Activated B cell treated with CpG ODN at 0.5 μM for 24 hours (primary cell): ENCODE measurements around the gene RIMS1. TPM values are rescaled to one million over a fixed set of nuclear protein-coding genes. Genes with fewer than 3 reads are reported as not detected.

Experiments used
- ATAC-seq: fragments of 200-7000 bp; cut with Tn5 transposase; one replicate; pipeline ENCODE4 v1.10.0; 2021; ENCODE audit warnings: low read depth, mild to moderate bottlenecking, moderate library complexity
- CTCF ChIA-PET: fragments of 350-600 bp; sonication (Branson Sonifier 250); formaldehyde crosslinking; loops from one replicate; lab custom pipeline; 2021; ENCODE audit warnings: antibody characterized with exemption; lab: Charles Lee
- POLR2A ChIA-PET: fragments of 350-600 bp; sonication (Branson Sonifier 250); formaldehyde crosslinking; loops from one replicate; lab custom pipeline; 2021; ENCODE audit warnings: antibody characterized with exemption; lab: Charles Lee
- DNase-seq: peaks from one replicate; pipeline ENCODE4 v3.0.0; 2022
- H3K27ac Mint-ChIP-seq: one replicate; pipeline ENCODE4 v1.8.0; 2020; ENCODE audit warnings: mixed read lengths
- H3K27me3 Mint-ChIP-seq: one replicate; pipeline ENCODE4 v1.8.0; 2021; ENCODE audit warnings: mixed read lengths
- H3K36me3 Mint-ChIP-seq: one replicate; pipeline ENCODE4 v1.8.0; 2021; ENCODE audit warnings: low read depth, mixed read lengths
- H3K4me1 Mint-ChIP-seq: one replicate; pipeline ENCODE4 v1.8.0; 2021; ENCODE audit warnings: mixed read lengths
- H3K4me3 Mint-ChIP-seq: one replicate; pipeline ENCODE4 v1.8.0; 2020; ENCODE audit warnings: mild to moderate bottlenecking, mixed read lengths
- H3K9me3 Mint-ChIP-seq: one replicate; pipeline ENCODE4 v1.8.0; 2020; ENCODE audit warnings: mixed read lengths
- CTCF ChIP-seq: fragments of 200-600 bp; IDR thresholded peaks from one replicate; pipeline ENCODE4 v1.8.0; 2022; ENCODE audit warnings: antibody characterized with exemption, mild to moderate bottlenecking
- intact Hi-C: fragments of 100-400 bp; cut with micrococcal nuclease; formaldehyde crosslinking; loops from one replicate; pipeline ENCODE4 v1.15.1; 2024
- total RNA-seq: library from RNA; stranded (reverse); gene quantifications from 2 replicates; pipeline ENCODE4 v1.2.3, GENCODE V29; 2022

Gene RIMS1
- total RNA-seq, 1 donor from 2014 or later, result not detected

- TF ChIP-seq CTCF, result no peak
- POLR2A ChIA-PET, result no interaction called here
These were observed 362.3 kb downstream of the RIMS1 start for GRCh38 chr6:72248621-72249020.

DNA sequence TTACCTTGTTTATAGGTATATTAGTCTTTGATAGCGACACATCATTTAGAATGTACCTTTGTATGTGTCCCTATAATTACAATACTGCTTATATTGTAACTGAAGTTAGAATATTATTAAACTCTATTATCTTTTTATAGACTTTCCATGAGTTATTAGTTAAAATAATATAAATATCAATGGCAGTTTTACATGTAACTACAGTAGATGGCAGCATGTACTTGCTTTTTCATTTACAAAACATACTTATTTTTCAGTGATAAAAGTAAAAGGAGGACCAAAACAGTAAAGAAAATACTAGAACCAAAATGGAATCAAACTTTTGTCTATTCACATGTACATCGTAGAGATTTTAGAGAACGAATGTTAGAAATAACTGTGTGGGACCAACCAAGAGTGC, 364.3 kb downstream of the RIMS1 start:
- DNase-seq (no peak), ATAC-seq (no peak)
- intact Hi-C loops, result loop anchor here (5.0 kb wide), 1 partner anchor 882 kb away; no protein-coding TSS in a partner anchor
- H3K9me3 Mint-ChIP-seq, result no peaks in the 10 kb centered on the region
- CTCF ChIA-PET, result no interaction called here
- no peak overlapping the region for H3K4me3 Mint-ChIP-seq
- POLR2A ChIA-PET, result no interaction called here
- no peak for TF ChIP-seq CTCF
- no peaks in the 10 kb centered on the region for H3K27me3 Mint-ChIP-seq
- no peaks in the 10 kb centered on the region for H3K4me1 Mint-ChIP-seq
- no peaks in the 10 kb centered on the region for H3K36me3 Mint-ChIP-seq
- H3K27ac Mint-ChIP-seq, result no peak overlapping the region

More at GRCh38 chr6:72248621-72249020, 362.3 kb downstream of the RIMS1 start:
- Mint-ChIP-seq H3K9me3 (no peaks in the 10 kb centered on the region), H3K27me3 (no peaks in the 10 kb centered on the region), H3K27ac (no peak overlapping the region), H3K36me3 (no peaks in the 10 kb centered on the region), H3K4me3 (no peak overlapping the region), H3K4me1 (no peaks in the 10 kb centered on the region)
- ATAC-seq (no peak), DNase-seq (no peak)
- intact Hi-C loops, result no loop called here
- CTCF ChIA-PET, result no interaction called here

GRCh38 chr6:72260489-72260888, 374.1 kb downstream of the RIMS1 start:
- DNase-seq (no peak), ATAC-seq (no peak)
- Mint-ChIP-seq H3K36me3 (no peaks in the 10 kb centered on the region), H3K27ac (no peak overlapping the region), H3K27me3 (peaks cover 7% of the 10 kb centered on the region), H3K4me3 (no peak overlapping the region), H3K4me1 (no peaks in the 10 kb centered on the region), H3K9me3 (no peaks in the 10 kb centered on the region)
- CTCF ChIA-PET, result no interaction called here
- no peak for TF ChIP-seq CTCF
- POLR2A ChIA-PET, result no interaction called here
- intact Hi-C loops, result no loop called here

DNA sequence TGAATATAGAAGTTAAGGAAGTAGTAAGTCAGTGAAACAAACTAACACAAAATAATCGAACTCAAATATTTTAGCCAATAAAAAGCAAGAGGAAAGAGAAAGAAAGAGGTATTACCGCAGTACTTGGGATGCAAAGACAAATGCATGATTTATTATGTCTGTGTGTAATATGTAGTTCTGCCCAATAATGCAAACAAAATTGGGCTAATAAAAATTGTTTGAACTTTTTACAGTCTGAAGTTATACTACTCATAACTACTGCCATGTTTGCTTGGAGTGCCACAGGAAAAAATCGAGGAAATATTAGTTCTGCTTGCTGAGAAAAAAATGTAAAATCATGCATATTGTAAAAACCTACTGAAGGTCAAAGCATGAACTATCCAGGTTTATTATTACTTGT, 375.2 kb downstream of the RIMS1 start:
- TF ChIP-seq CTCF, result no peak
- Mint-ChIP-seq H3K4me3 (no peak overlapping the region), H3K27ac (no peak overlapping the region), H3K36me3 (no peaks in the 10 kb centered on the region), H3K27me3 (peaks cover 9% of the 10 kb centered on the region), H3K4me1 (no peaks in the 10 kb centered on the region), H3K9me3 (no peaks in the 10 kb centered on the region)
- ChIA-PET POLR2A (no interaction called here), CTCF (no interaction called here)
- DNase-seq (no peak), ATAC-seq (no peak)
- intact Hi-C loops, result no loop called here

DNA sequence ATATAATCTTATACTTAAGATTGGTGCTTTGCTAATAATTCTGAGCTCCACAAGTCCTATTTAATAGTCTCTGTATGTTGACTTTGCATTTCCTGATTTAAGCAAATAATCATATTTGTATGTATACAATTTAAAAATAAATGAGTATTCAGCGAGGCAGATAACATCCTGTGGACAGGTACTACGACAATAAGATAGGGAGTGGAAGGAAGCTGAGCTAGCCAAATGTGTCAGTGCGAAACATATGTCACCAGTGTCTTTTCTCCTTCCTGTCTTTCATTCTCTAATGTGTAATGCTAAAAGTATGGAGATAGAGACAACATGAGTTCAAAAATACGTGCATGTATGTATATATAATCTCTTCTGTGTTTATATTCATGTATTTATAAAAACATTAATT, 375.9 kb downstream of the RIMS1 start:
- intact Hi-C loops, result no loop called here
- Mint-ChIP-seq H3K4me1 (no peaks in the 10 kb centered on the region), H3K4me3 (no peak overlapping the region), H3K9me3 (no peaks in the 10 kb centered on the region), H3K36me3 (no peaks in the 10 kb centered on the region), H3K27me3 (peaks cover 9% of the 10 kb centered on the region), H3K27ac (no peak overlapping the region)
- POLR2A ChIA-PET, result no interaction called here
- CTCF ChIA-PET, result no interaction called here
- DNase-seq (no peak), ATAC-seq (no peak)
- no peak for TF ChIP-seq CTCF
